ENCODE measurements around the gene KIAA1191. TPM values are rescaled to one million over a fixed set of nuclear protein-coding genes. Genes with fewer than 3 reads are reported as not detected.
A peak's percentile ranks its signal among the peaks of the same experiment; 100 is the strongest.
"Not testable (repeated sequence)": the region's sequence is repeated elsewhere in the genome, so short reads cannot be mapped to it uniquely, and the experiment has no call there.

The KIAA1191 gene
- total RNA-seq: 88.1 and 90.1 TPM in 2 replicates

- peak within 1 kb of the TSS; percentile 99 for H3K4me3 ChIP-seq (ENCODE audit: low read depth, low read length)
- peak; percentile 44 for DNase-seq (ENCODE audit: low read depth)
- peak; percentile 23 for TF ChIP-seq CTCF (conservative IDR thresholded peaks at IDR 0.05; ENCODE audit: low read depth, low read length)
Observed at GRCh38 chr5:176361437-176362232, at the start of gene KIAA1191. Gene KIAA1191, minus strand, starts transcription at chr5:176361764. Its CDS starts 2,256 bp downstream, at chr5:176359508.

GRCh38 chr5:176410486-176411180 lies 49.1 kb upstream of the KIAA1191 start:
- H3K4me3 ChIP-seq (ENCODE audit: low read depth, low read length): no peak overlapping the region
- no peak for TF ChIP-seq CTCF (conservative IDR thresholded peaks at IDR 0.05; ENCODE audit: low read depth, low read length)
- DNase-seq (ENCODE audit: low read depth): no peak

GRCh38 chr5:176409765-176410164 lies 48.2 kb upstream of the KIAA1191 start:
- no peak for TF ChIP-seq CTCF (conservative IDR thresholded peaks at IDR 0.05; ENCODE audit: low read depth, low read length)

GRCh38 chr5:176408590-176408989 lies 47.0 kb upstream of the KIAA1191 start:
- no peak for DNase-seq (ENCODE audit: low read depth)
- no peak overlapping the region for H3K4me3 ChIP-seq (ENCODE audit: low read depth, low read length)
- no peak for TF ChIP-seq CTCF (conservative IDR thresholded peaks at IDR 0.05; ENCODE audit: low read depth, low read length)

More at GRCh38 chr5:176409765-176410164, 48.2 kb upstream of the KIAA1191 start:
- H3K4me3 ChIP-seq (ENCODE audit: low read depth, low read length): no peak overlapping the region
- DNase-seq (ENCODE audit: low read depth): no peak

- H3K4me3 ChIP-seq (ENCODE audit: low read depth, low read length); DNase-seq (ENCODE audit: low read depth): not testable (repeated sequence)
Observed at GRCh38 chr5:176408252-176408573, 46.6 kb upstream of the KIAA1191 start.

- DNase-seq (ENCODE audit: low read depth): no peak
- TF ChIP-seq CTCF (conservative IDR thresholded peaks at IDR 0.05; ENCODE audit: low read depth, low read length): no peak
- no peak overlapping the region for H3K4me3 ChIP-seq (ENCODE audit: low read depth, low read length)
Observed at GRCh38 chr5:176407456-176408251, 46.1 kb upstream of the KIAA1191 start.

GRCh38 chr5:176406436-176407052 lies 45.0 kb upstream of the KIAA1191 start:
- no peak for DNase-seq (ENCODE audit: low read depth)
- H3K4me3 ChIP-seq (ENCODE audit: low read depth, low read length): no peak overlapping the region
- TF ChIP-seq CTCF (conservative IDR thresholded peaks at IDR 0.05; ENCODE audit: low read depth, low read length): no peak
